CD8-positive, alpha-beta memory T cell (primary cell): ENCODE data around the gene GALNT10. TPM values are rescaled to one million over a fixed set of nuclear protein-coding genes. Genes with fewer than 3 reads are reported as not detected.
A peak's percentile ranks its signal among the peaks of the same experiment; 100 is the strongest.

ENCODE experiments used
- CTCF ChIA-PET: fragments of 350-600 bp; sonication (Branson Sonifier 250); formaldehyde crosslinking; loops from one replicate; lab custom pipeline; 2021; ENCODE audit warnings: antibody characterized with exemption; lab: Charles Lee
- POLR2A ChIA-PET: fragments of 350-600 bp; sonication (Branson Sonifier 250); formaldehyde crosslinking; loops from one replicate; lab custom pipeline; 2021; ENCODE audit warnings: antibody characterized with exemption; lab: Charles Lee
- DNase-seq, 5 donors: peaks; one replicate each; pipeline versions ENCODE4 v3.0.0 to v3.0.0-alpha.2; 2020 to 2022; ENCODE audit warnings: mixed read lengths in 1 of 5
- H3K27ac ChIP-seq: one replicate; pipeline ENCODE4 v1.7.0; 2013; ENCODE audit warnings: low read depth, mild to moderate bottlenecking, low read length, moderate library complexity
- H3K27me3 ChIP-seq: 2 replicates; pipeline ENCODE4 v1.7.0; 2013; ENCODE audit warnings: low read length, mild to moderate bottlenecking; ENCODE audit not compliant: insufficient read depth, poor library complexity, severe bottlenecking
- H3K36me3 ChIP-seq: 2 replicates; pipeline ENCODE4 v1.7.0; 2013; ENCODE audit warnings: mild to moderate bottlenecking, low read length, moderate library complexity; ENCODE audit not compliant: insufficient read depth
- H3K4me1 ChIP-seq: 2 replicates; pipeline ENCODE4 v1.7.0; 2013; ENCODE audit warnings: mild to moderate bottlenecking, low read length, moderate library complexity; ENCODE audit not compliant: insufficient read depth
- H3K4me3 ChIP-seq: 2 replicates; pipeline ENCODE4 v1.7.0; 2013; ENCODE audit warnings: mild to moderate bottlenecking, low read length
- H3K9me3 ChIP-seq: 2 replicates; pipeline ENCODE4 v1.7.0; 2013; ENCODE audit warnings: mild to moderate bottlenecking, low read length
- H3K27ac Mint-ChIP-seq, 8 donors: one replicate each; pipeline ENCODE4 v1.8.0; 2020 to 2021; ENCODE audit warnings: mixed read lengths in 8 of 8, mild to moderate bottlenecking in 6 of 8, inconsistent platforms in 3 of 8, moderate library complexity in 3 of 8
- H3K27me3 Mint-ChIP-seq, 2 donors: one replicate each; pipeline ENCODE4 v1.8.0; 2020 to 2021; ENCODE audit warnings: mixed read lengths in 2 of 2, mild to moderate bottlenecking in 1 of 2, moderate library complexity in 1 of 2
- H3K36me3 Mint-ChIP-seq, 3 donors: one replicate each; pipeline ENCODE4 v1.8.0; 2020 to 2021; ENCODE audit warnings: mixed read lengths in 3 of 3, inconsistent platforms in 1 of 3, mild to moderate bottlenecking in 1 of 3
- H3K4me1 Mint-ChIP-seq, 3 donors: one replicate each; pipeline ENCODE4 v1.8.0; 2020 to 2021; ENCODE audit warnings: mixed read lengths in 3 of 3, inconsistent platforms in 1 of 3, mild to moderate bottlenecking in 1 of 3
- H3K4me3 Mint-ChIP-seq, 7 donors: one replicate each; pipeline ENCODE4 v1.8.0; 2020 to 2021; ENCODE audit warnings: mixed read lengths in 7 of 7, mild to moderate bottlenecking in 6 of 7, moderate library complexity in 4 of 7, inconsistent platforms in 2 of 7
- H3K9me3 Mint-ChIP-seq, 5 donors: one replicate each; pipeline ENCODE4 v1.8.0; 2020 to 2022; ENCODE audit warnings: mixed read lengths in 5 of 5, mild to moderate bottlenecking in 3 of 5, moderate library complexity in 2 of 5, inconsistent platforms in 1 of 5
- polyA plus RNA-seq: library from polyadenylated mRNA; unstranded; fragments of 300-500 nt; fragmentation: Illumina TruSeq; gene quantifications from one replicate; pipeline ENCODE4 v1.2.3, GENCODE V29; 2021
- total RNA-seq, 2 experiments: library from RNA; stranded (reverse); gene quantifications; one replicate each; pipeline ENCODE4 v1.2.3, GENCODE V29; 2021

The GALNT10 gene
- total and polyA plus RNA-seq, 3 experiments from 2014 or later = 27.6 to 32.1 (median 28.0) TPM

- CTCF ChIA-PET = no interaction called here
- no peaks in the 10 kb centered on the region for H3K9me3 Mint-ChIP-seq
- H3K4me3 Mint-ChIP-seq = peak overlapping the region in 3 of 7 donors; percentile 15 to 39 (median 20)
- peak overlapping the region in 5 of 8 donors; percentile 33 to 83 (median 52) for H3K27ac Mint-ChIP-seq
- POLR2A ChIA-PET = no interaction called here
- no peak for DNase-seq
- H3K9me3 ChIP-seq = no peaks in the 10 kb centered on the region
- peaks cover 12 to 24% (median 12%) of the 10 kb centered on the region in 3 donors for H3K4me1 Mint-ChIP-seq
- no peaks in the 10 kb centered on the region for H3K36me3 ChIP-seq
- H3K27ac ChIP-seq = no peak overlapping the region
- no peaks in the 10 kb centered on the region for H3K27me3 ChIP-seq
- no peaks in the 10 kb centered on the region for H3K27me3 Mint-ChIP-seq
- peaks cover 6 to 19% (median 12%) of the 10 kb centered on the region in 3 donors for H3K36me3 Mint-ChIP-seq
- no peak overlapping the region for H3K4me3 ChIP-seq
- no peaks in the 10 kb centered on the region for H3K4me1 ChIP-seq
These were observed 74.1 kb downstream of the GALNT10 start for GRCh38 chr5:154264549-154265196.

- Mint-ChIP-seq H3K9me3 (no peaks in the 10 kb centered on the region), H3K27ac (peak overlapping the region in 5 of 8 donors; percentile 29 to 89 (median 52)), H3K27me3 (no peaks in the 10 kb centered on the region), H3K36me3 (peaks cover 6 to 20% (median 11%) of the 10 kb centered on the region in 3 donors), H3K4me1 (peaks cover 10 to 22% (median 12%) of the 10 kb centered on the region in 3 donors), H3K4me3 (peak overlapping the region in 3 of 7 donors; percentile 20 to 55 (median 39))
- H3K27me3 ChIP-seq = no peaks in the 10 kb centered on the region
- H3K4me3 ChIP-seq = no peak overlapping the region
- ChIA-PET CTCF (no interaction called here), POLR2A (no interaction called here)
- no peaks in the 10 kb centered on the region for H3K36me3 ChIP-seq
- DNase-seq = no peak
- no peaks in the 10 kb centered on the region for H3K9me3 ChIP-seq
- H3K4me1 ChIP-seq = no peaks in the 10 kb centered on the region
- no peak overlapping the region for H3K27ac ChIP-seq
These were observed 74.8 kb downstream of the GALNT10 start for GRCh38 chr5:154265197-154265773.

- ChIA-PET CTCF (no interaction called here), POLR2A (no interaction called here)
- Mint-ChIP-seq H3K9me3 (no peaks in the 10 kb centered on the region), H3K4me1 (peaks cover 22 to 39% (median 23%) of the 10 kb centered on the region in 3 donors), H3K36me3 (peaks cover 5 to 12% (median 10%) of the 10 kb centered on the region in 3 donors), H3K27me3 (no peaks in the 10 kb centered on the region), H3K27ac (no peak overlapping the region), H3K4me3 (no peak overlapping the region)
- Histone ChIP-seq H3K9me3 (no peaks in the 10 kb centered on the region), H3K36me3 (no peaks in the 10 kb centered on the region), H3K27me3 (no peaks in the 10 kb centered on the region), H3K27ac (no peak overlapping the region), H3K4me1 (peaks cover 11% of the 10 kb centered on the region), H3K4me3 (no peak overlapping the region)
- no peak for DNase-seq
These were observed 77.0 kb downstream of the GALNT10 start for GRCh38 chr5:154267516-154267915.

GRCh38 chr5:154268073-154268472, 77.5 kb downstream of the GALNT10 start:
- no peak overlapping the region for H3K4me3 ChIP-seq
- H3K4me1 ChIP-seq = peaks cover 16% of the 10 kb centered on the region
- no peak for DNase-seq
- H3K36me3 Mint-ChIP-seq = peaks cover 0 to 7% (median 6%) of the 10 kb centered on the region in 3 donors
- no peaks in the 10 kb centered on the region for H3K27me3 Mint-ChIP-seq
- peaks cover 28 to 43% (median 29%) of the 10 kb centered on the region in 3 donors for H3K4me1 Mint-ChIP-seq
- no peak overlapping the region for H3K4me3 Mint-ChIP-seq
- POLR2A ChIA-PET = no interaction called here
- no peaks in the 10 kb centered on the region for H3K27me3 ChIP-seq
- H3K27ac ChIP-seq = no peak overlapping the region
- no peaks in the 10 kb centered on the region for H3K36me3 ChIP-seq
- H3K9me3 Mint-ChIP-seq = no peaks in the 10 kb centered on the region
- CTCF ChIA-PET = no interaction called here
- H3K9me3 ChIP-seq = no peaks in the 10 kb centered on the region
- H3K27ac Mint-ChIP-seq = peak overlapping the region in 1 of 8 donors; percentile 53

GRCh38 chr5:154269414-154269813, 78.9 kb downstream of the GALNT10 start:
- Mint-ChIP-seq H3K9me3 (no peaks in the 10 kb centered on the region), H3K36me3 (peaks cover 0 to 7% (median 2%) of the 10 kb centered on the region in 3 donors), H3K4me3 (no peak overlapping the region), H3K4me1 (peaks cover 41 to 53% (median 42%) of the 10 kb centered on the region in 3 donors), H3K27ac (peak overlapping the region in 3 of 8 donors; percentile 22 to 98 (median 60)), H3K27me3 (no peaks in the 10 kb centered on the region)
- ChIA-PET CTCF (no interaction called here), POLR2A (interaction anchor here (0.6 kb wide), 1 partner anchor 34 kb away, joined by 3 read pairs; no protein-coding TSS in a partner anchor)
- DNase-seq = no peak
- Histone ChIP-seq H3K27me3 (no peaks in the 10 kb centered on the region), H3K9me3 (no peaks in the 10 kb centered on the region), H3K27ac (no peak overlapping the region), H3K4me3 (no peak overlapping the region), H3K36me3 (no peaks in the 10 kb centered on the region), H3K4me1 (peaks cover 26% of the 10 kb centered on the region)

GRCh38 chr5:154271466-154271865, 80.9 kb downstream of the GALNT10 start:
- Mint-ChIP-seq H3K27me3 (no peaks in the 10 kb centered on the region), H3K4me3 (peak overlapping the region in 2 of 7 donors; percentile 5 to 29), H3K36me3 (peaks cover 0 to 8% (median 3%) of the 10 kb centered on the region in 3 donors), H3K4me1 (peaks cover 36 to 49% (median 39%) of the 10 kb centered on the region in 3 donors), H3K9me3 (no peaks in the 10 kb centered on the region), H3K27ac (peak overlapping the region in 7 of 8 donors; percentile 45 to 93 (median 85))
- no peaks in the 10 kb centered on the region for H3K27me3 ChIP-seq
- H3K9me3 ChIP-seq = no peaks in the 10 kb centered on the region
- no peaks in the 10 kb centered on the region for H3K36me3 ChIP-seq
- peaks cover 26% of the 10 kb centered on the region for H3K4me1 ChIP-seq
- no peak overlapping the region for H3K4me3 ChIP-seq
- no peak for DNase-seq
- ChIA-PET POLR2A (no interaction called here), CTCF (no interaction called here)
- no peak overlapping the region for H3K27ac ChIP-seq

- peaks cover 37 to 54% (median 44%) of the 10 kb centered on the region in 3 donors for H3K4me1 Mint-ChIP-seq
- ChIA-PET POLR2A (no interaction called here), CTCF (no interaction called here)
- Histone ChIP-seq H3K36me3 (no peaks in the 10 kb centered on the region), H3K27ac (peak overlapping the region; percentile 32), H3K4me3 (no peak overlapping the region), H3K4me1 (peaks cover 26% of the 10 kb centered on the region), H3K9me3 (no peaks in the 10 kb centered on the region), H3K27me3 (no peaks in the 10 kb centered on the region)
- peak overlapping the region in 6 of 8 donors; percentile 35 to 93 (median 89) for H3K27ac Mint-ChIP-seq
- no peak for DNase-seq
- peaks cover 0 to 10% (median 3%) of the 10 kb centered on the region in 3 donors for H3K36me3 Mint-ChIP-seq
- H3K9me3 Mint-ChIP-seq = no peaks in the 10 kb centered on the region
- peak overlapping the region in 2 of 7 donors; percentile 9 to 61 for H3K4me3 Mint-ChIP-seq
- H3K27me3 Mint-ChIP-seq = no peaks in the 10 kb centered on the region
These were observed 81.5 kb downstream of the GALNT10 start for GRCh38 chr5:154271936-154272514.
